ENCODE measurements around the gene RERE. TPM values are rescaled to one million over a fixed set of nuclear protein-coding genes. Genes with fewer than 3 reads are reported as not detected.

The RERE gene
- total RNA-seq, 1 experiment from 2014 or later, result 40.6 TPM

DNA sequence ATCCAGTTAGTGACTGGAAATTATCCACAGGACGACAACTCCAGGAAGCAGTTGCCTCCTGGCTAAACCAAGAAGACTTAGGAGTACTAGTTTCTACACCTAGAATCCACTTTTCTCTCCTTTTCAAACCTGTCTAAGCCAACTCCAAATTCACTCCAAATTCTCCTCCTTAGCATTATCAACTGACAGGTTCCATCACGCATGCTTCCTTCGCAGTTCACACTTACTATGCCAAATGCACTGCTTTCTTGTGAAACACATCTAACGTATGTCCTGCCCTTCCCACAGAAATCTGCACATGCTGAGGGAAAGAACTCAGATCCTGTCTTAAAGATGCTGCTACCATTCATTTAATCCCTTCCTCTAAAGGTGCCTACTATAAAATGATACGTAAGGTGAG, 225.9 kb downstream of the RERE start:
- POLR2A ChIA-PET, result no interaction called here
- CTCF ChIA-PET, result no interaction called here
- intact Hi-C loops (cut with micrococcal nuclease), result no loop called here
- no TSS peak for BruUV-seq (replicated peaks)
- Histone ChIP-seq H3K27me3 (ENCODE audit: insufficient read depth, low read length) (no peaks in the 10 kb centered on the region), H3K27ac (ENCODE audit: low read depth, low read length) (no peak overlapping the region), H2AFZ (ENCODE audit: low read depth, low read length, poor library complexity, severe bottlenecking) (no peak overlapping the region), H3K9me3 (ENCODE audit: control insufficient read depth in 1 of 2, insufficient read depth in 1 of 2, low read depth in 1 of 2, low read length in 2 of 2) (no peaks in the 10 kb centered on the region), H3K79me2 (ENCODE audit: insufficient read depth, low read length) (peaks cover 7% of the 10 kb centered on the region; the same call in 1 of the 2 replicates), H3K4me3 (replicated peaks in 1 of 2; ENCODE audit: low read depth in 1 of 2, low read length in 2 of 2) (no peak overlapping the region), H3K4me1 (ENCODE audit: control insufficient read depth in 1 of 2, insufficient read depth in 2 of 2, low read length in 2 of 2) (no peaks in the 10 kb centered on the region), H3K36me3 (ENCODE audit: control insufficient read depth in 1 of 2, insufficient read depth in 2 of 2, low read length in 2 of 2) (no peaks in the 10 kb centered on the region), H4K20me1 (ENCODE audit: insufficient read depth) (no peaks in the 10 kb centered on the region), H3K9me2 (ENCODE audit: insufficient read depth) (no peaks in the 10 kb centered on the region), H3K9ac (ENCODE audit: low read length) (no peak overlapping the region), H3K4me2 (ENCODE audit: low read length) (no peak overlapping the region)
- ATAC-seq (no peak), DNase-seq (ENCODE audit: low read depth, low spot score) (no peak)
- TF ChIP-seq CEBPB (IDR thresholded peaks at IDR 0.05; ENCODE audit: low read depth), result no peak
- TF ChIP-seq FOSL1 (IDR thresholded peaks at IDR 0.05; ENCODE audit: low read depth), result no peak
- TF ChIP-seq, protein P1, sequence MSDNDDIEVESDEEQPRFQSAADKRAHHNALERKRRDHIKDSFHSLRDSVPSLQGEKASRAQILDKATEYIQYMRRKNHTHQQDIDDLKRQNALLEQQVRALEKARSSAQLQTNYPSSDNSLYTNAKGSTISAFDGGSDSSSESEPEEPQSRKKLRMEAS (IDR thresholded peaks at IDR 0.05), result no peak
- no peak for TF ChIP-seq POLR2AphosphoS5 (IDR thresholded peaks at IDR 0.05; ENCODE audit: low read depth, low read length)
- no peak for TF ChIP-seq CBX3 (IDR thresholded peaks at IDR 0.05; ENCODE audit: low read depth)
- no peak for TF ChIP-seq TCF7L2 (IDR thresholded peaks at IDR 0.05; ENCODE audit: borderline replicate concordance, extremely low read depth, insufficient read depth, insufficient read length)
- TF ChIP-seq ELF1 (IDR thresholded peaks at IDR 0.05; ENCODE audit: borderline replicate concordance, low read depth), result no peak
- no peak for TF ChIP-seq CTCF (IDR thresholded peaks at IDR 0.05 in 2 of 3, conservative IDR thresholded peaks at IDR 0.05 in 1 of 3; ENCODE audit: borderline replicate concordance in 1 of 3, insufficient read depth in 1 of 3, low read depth in 2 of 3, low read length in 2 of 3)
- TF ChIP-seq ZFX (IDR thresholded peaks at IDR 0.05), result no peak
- TF ChIP-seq YY1 (IDR thresholded peaks at IDR 0.05; ENCODE audit: extremely low read depth, insufficient replicate concordance, low read depth, low read length), result no peak
- TF ChIP-seq JUND (IDR thresholded peaks at IDR 0.05), result no peak
- RAD21 ChIA-PET (ENCODE audit: low non-redundant PET in 1 of 2, low total read pairs in 2 of 2, uncharacterized antibody in 2 of 2, unreplicated experiment in 2 of 2), result no interaction called here
